ENCODE data around the gene PPM1F.
A peak's percentile ranks its signal among the peaks of the same experiment; 100 is the strongest.

Gene PPM1F

GRCh38 chr22:21938906-21939305 lies 13.7 kb downstream of the PPM1F start:
- DNase-seq = no peak

DNA sequence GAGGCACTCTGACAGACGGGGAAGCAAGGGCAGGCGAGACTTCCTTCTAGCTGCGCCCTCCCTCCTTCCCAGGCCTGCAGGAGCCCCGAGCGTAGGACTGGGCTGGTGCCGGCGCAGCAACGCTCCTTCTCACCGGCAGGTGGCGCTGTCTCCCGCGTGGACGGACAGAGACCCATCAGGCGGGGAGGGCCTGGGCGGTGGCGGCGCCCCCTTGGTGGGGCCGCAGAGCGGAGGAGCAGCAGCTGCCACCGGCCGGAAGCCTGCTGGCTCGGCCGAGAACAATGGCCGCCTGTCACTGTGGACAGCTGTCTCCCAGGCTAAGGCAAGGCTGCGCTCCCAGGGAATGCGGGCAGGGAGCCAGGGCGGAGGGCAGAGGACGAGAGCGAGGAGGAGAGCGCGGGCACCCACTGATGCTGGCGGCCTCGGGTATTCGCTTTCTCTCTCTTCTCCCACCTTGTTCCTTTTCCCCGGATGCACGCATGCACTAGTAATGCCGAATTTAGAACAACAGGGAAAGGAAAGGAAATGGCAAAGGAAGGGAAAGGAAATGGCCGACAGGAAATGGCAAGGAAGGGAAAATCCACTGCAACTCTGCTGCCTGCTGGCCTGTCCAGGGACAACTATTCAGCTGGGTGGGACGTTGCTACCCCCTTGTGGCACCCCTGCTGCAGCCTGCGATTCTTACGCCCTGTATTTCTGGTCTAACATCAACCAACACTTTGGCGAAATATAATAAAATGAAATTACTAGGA lies 14.4 kb downstream of the PPM1F start:
- peak; percentile 91 for DNase-seq

- DNase-seq = no peak
These were observed 14.9 kb downstream of the PPM1F start for GRCh38 chr22:21937821-21938070.

GRCh38 chr22:21937041-21937820 lies 15.4 kb downstream of the PPM1F start:
- DNase-seq = no peak

DNA sequence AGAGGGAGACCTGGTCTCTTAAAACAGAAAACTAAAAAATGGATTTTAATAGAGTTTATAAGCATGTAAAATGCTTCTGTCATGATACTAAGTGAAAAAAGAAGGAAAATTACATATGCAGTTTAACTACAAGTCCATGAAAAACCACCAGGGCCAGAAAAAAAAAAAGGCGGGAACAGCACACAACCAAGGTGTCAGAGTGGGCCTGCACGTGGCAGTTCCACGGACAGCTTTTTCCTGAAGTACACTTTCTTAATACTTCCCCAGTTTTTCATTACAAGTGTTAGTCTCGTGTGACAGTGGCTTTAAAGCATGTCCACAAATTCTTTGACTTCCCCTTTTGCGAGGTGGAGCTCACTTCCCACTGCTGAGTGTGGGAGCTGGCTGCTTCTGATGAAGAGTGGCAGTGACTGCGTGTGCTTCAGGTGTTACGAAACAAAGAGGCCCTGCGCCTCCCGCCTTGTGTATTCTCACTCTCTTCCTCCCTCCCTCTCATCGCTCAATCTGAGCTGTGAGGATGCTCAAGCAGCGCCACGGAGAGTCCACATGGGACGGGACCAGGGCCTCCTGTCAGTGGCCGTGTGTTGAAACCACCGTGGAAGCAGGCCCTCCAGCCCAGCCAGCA lies 16.4 kb downstream of the PPM1F start:
- no peak for DNase-seq

DNA sequence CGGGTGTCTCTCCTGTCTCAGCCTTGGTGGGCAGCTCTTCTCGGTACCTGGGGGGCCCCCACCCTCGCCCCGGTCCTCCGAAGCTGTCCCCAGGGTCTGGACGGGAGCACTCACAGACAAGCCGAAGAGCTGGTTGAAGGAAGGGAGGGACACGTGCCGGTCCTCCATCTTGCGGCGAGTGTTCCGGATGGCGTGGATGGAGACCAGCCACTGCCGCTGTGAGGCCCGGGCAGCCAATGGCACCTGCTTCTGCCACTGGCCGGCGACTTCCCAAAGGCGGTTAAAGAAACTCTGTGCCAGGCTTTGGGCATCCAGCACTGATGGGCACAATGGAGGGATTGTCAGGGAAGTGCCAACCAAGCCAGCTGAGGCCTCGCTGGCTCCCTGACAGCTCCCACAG lies 18.7 kb downstream of the PPM1F start:
- no peak for DNase-seq

DNA sequence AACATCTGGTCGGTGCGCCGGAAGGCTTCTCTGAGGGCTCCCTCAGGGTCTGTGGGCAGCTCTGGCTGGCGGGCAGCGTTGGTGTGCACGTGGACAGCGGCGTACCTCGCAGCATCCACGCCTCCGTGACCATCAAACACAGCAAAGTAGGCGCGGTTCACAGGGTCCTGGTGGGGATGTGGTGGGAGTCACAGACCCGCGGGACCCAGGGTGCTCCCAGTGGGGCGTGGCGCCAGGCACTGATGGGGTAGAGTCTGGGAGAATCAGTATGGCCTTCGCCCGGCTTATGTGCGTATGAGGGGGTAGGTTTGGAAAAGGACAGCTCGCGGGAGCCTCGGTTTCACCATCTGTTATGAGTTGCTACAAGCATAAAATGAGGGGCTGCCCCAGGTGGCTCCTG lies 19.2 kb downstream of the PPM1F start:
- no peak for DNase-seq

- no peak for DNase-seq
These were observed 20.3 kb downstream of the PPM1F start for GRCh38 chr22:21932347-21932746.

DNA sequence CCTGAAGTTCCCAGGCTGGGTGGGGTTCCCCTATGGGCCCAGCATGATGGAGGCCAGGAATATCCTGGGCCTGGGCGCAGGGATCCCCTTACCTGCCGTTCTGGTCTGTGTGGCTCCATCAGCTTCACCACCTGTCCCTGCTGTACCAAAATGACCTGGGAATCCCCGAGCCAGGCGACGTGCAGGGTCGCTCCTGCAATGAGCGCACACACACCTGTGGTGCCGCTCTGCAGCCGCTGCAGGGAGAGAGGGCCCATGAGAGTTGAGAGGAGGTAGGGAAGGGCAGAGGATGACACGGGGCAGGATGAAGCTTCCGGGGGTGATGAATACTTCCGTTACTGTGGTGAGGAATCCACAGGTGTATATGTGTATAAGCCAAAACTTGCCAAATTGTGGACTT lies 21.6 kb downstream of the PPM1F start:
- DNase-seq = no peak

GRCh38 chr22:21929253-21929652 lies 23.4 kb downstream of the PPM1F start:
- DNase-seq = no peak

GRCh38 chr22:21928048-21928447 lies 24.6 kb downstream of the PPM1F start:
- DNase-seq = no peak

- DNase-seq = no peak
These were observed 25.3 kb downstream of the PPM1F start for GRCh38 chr22:21927174-21927823.

- no peak for DNase-seq
These were observed 25.9 kb downstream of the PPM1F start for GRCh38 chr22:21926728-21927127.

DNA sequence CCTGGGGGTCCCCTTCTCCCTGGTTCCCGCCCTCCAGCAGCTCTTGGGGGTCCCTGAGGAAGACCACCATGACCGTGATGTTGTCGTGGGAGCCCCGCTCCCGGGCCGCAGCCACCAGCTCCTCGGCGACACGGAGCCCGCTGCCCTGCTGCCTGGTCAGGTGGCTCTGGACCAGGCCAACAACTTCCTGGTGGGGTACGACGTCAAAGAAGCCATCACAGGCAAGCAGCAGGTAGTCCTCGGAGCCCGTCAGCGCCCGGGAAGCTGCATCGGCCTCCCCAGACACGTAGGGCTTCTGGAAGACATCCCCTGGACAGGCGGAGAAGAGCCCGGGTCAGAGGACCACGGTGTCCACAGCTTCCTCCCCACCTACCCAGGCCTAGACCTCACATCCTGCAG lies 29.5 kb downstream of the PPM1F start:
- no peak for DNase-seq

DNA sequence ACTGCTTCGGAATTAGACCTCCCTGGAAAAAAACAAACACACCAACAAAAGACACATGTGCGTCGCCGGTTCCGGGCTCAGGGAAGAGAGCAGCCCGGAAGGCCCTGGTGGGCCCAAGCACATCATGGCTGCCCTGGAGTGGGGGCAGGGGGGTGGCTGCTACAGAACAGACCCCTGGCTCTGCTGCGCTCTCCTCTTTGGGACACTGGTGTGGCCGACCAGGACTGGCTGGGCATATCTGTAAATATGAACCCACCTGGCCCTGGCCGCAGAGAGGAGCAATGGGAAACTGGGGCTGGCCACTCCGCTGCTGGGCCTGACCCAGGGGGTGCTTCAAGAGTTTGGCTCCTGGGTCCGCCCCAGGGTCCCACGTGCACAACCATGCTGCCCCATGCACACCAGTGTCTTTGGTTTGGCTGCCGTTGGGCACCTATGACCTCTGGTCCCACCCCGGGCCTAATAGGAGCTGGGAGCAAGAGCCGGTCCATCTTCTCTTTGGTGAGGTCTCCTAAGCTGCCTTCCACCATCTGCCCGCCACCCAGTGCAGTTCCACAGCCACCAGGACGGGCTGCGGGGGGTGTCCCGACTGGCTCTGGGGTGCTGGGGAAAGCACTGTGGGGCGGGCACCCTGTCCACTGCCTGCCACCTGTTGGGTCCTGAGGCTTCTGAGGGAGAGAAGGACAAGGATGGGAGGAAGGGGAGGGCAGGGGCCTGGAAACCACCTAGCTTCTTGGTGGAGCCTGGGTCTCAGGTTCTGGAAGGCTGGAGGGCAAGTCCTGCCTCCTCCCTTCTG lies 30.1 kb downstream of the PPM1F start:
- no peak for DNase-seq

DNA sequence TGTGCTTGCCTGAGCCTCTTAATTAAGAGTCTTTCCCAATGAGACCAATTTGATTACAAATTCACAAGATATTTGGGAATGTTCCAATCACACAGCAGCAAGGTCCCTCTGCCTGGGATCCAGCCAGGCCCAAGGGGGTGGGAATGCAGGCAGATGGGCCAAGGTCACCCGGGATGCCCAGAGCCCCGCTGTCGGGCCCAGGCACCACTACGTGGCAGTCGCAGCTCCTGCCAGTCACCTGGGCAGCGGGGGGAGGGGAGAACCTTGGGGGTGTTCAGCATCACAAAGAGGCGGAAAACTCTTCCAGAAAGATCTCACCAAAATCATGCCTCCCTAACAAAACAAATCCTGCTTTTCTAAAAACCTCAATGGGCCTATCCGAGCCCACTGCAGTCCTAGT lies 30.9 kb downstream of the PPM1F start:
- DNase-seq = no peak

DNA sequence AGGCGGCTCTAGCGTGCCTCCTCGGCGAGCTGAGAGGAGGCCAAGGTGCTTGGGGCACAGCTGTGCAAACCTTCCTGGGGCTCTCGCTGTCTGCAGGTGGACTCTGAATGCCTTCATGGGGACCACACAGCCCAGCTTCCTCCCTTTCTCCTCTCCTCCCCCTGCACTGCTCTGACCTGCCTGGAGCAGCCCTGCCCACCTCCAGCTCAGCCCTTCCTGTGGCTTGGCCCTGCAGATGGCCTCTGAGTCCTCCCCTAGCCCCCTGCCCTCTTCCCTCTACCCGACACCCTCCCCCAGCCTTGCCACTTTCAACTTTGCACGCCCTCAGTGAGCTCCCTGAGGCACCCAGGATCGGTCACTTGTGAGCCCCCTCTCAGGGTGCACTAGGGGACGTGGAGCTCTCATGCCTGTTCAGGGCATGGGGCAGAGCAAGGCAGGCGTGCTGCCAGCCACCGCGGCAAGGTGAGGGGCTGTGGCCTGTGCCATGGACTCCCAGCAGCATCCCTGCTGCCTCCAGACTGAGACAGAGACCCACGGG lies 31.4 kb downstream of the PPM1F start:
- no peak for DNase-seq

DNA sequence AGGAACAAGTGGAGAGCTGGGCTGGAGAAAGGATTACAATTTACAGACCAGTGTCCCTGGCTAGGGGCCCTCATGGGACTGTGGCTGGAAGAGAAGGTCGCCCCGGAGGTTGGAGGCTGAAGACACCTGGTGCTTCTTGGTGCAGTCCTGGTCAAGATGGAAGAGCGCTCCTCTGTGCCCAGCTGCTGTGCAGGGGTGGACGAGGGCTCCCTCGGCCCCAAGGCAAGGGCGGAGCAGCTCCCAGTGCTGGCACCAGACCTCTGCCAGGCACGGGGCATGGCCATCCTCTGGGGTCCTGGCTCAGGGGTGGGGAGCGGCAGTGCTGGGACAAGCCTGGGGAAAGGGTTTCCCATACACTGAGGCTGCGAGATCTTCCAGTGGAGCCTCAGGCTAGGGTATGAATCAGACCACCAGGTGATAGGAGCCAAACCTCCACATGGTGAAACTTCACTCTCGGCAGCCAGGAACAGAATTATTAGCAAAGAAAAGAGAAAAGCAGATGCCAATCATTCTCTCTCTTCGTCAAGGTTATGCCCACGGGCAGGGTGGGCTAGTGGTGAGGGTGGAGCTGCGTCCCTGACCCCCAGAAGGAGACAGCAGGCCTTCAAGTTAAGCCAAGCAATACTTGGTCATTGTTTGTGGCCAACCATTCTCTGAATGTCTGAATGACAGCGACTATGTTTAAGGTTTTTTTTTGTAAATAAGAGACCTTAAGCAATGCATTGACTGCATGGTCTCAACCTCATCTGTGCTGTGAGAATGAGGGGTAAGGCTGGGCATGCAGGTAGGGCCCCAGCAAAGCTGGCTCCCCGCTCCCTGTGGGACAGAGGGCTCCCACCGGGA lies 32.1 kb downstream of the PPM1F start:
- DNase-seq = no peak

GRCh38 chr22:21919526-21920307 lies 32.9 kb downstream of the PPM1F start:
- no peak for DNase-seq

- no peak for DNase-seq
These were observed 34.0 kb downstream of the PPM1F start for GRCh38 chr22:21918466-21919185.
